22Rv1 (cell line): ENCODE data around the gene NOS1AP.
"Not testable (repeated sequence)": the region's sequence is repeated elsewhere in the genome, so short reads cannot be mapped to it uniquely, and the experiment has no call there.

Experiments used
- H3K27ac ChIP-seq: fragments of 450-650 bp; 2 replicates; pipeline ENCODE4 v1.5.1; 2017
- ZFX ChIP-seq: fragments of 450-650 bp; IDR thresholded peaks from 2 replicates; pipeline ENCODE4 v1.6.1; 2017; ENCODE audit warnings: antibody characterized with exemption, borderline replicate concordance
- TF ChIP-seq, protein P1 (sequence below): fragments of 450-650 bp; IDR thresholded peaks from 2 replicates; pipeline ENCODE4 v1.5.1; 2017; ENCODE audit warnings: mild to moderate bottlenecking

Gene NOS1AP

DNA sequence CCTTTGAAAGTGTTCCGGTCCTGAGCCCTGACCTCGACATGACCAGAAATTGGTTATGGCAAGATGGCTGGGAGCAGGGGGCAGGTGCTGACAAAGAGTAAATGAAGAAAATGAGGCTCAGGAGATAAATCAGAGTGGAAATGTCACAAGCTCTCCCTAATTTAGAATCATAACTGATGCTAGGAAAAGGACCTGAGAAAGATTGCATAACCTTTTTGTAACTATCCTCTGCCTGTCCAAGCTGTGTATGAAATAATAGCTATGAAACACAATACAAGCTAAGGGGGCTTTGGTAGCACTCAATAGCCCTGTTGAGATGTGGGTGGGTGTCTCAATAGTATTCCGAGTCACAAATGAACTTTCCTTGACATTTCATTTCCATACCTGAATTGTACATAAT is 12.9 kb upstream of the NOS1AP start:
- H3K27ac ChIP-seq = no peak overlapping the region
- TF ChIP-seq, protein P1, sequence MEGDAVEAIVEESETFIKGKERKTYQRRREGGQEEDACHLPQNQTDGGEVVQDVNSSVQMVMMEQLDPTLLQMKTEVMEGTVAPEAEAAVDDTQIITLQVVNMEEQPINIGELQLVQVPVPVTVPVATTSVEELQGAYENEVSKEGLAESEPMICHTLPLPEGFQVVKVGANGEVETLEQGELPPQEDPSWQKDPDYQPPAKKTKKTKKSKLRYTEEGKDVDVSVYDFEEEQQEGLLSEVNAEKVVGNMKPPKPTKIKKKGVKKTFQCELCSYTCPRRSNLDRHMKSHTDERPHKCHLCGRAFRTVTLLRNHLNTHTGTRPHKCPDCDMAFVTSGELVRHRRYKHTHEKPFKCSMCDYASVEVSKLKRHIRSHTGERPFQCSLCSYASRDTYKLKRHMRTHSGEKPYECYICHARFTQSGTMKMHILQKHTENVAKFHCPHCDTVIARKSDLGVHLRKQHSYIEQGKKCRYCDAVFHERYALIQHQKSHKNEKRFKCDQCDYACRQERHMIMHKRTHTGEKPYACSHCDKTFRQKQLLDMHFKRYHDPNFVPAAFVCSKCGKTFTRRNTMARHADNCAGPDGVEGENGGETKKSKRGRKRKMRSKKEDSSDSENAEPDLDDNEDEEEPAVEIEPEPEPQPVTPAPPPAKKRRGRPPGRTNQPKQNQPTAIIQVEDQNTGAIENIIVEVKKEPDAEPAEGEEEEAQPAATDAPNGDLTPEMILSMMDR = no peak
- TF ChIP-seq ZFX = no peak

DNA sequence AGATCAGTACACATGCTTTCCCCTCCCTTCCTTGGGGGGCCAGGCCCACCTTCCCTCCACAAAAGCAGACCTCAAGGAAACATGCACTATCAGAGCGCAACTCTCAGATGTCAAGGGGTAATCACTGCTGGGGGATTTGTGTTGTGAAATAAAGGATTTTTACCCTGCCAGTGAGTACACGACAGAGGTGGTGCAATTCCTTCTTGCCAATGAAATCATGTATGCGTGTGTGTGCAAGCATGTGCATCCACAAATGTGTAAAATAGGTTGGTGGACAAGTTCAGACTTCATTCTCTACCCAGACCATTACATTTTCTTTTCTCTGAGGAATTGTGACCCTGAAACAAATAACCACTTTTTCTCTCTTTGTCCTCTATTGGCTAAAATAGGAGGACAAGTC is 9.8 kb upstream of the NOS1AP start:
- no peak overlapping the region for H3K27ac ChIP-seq

DNA sequence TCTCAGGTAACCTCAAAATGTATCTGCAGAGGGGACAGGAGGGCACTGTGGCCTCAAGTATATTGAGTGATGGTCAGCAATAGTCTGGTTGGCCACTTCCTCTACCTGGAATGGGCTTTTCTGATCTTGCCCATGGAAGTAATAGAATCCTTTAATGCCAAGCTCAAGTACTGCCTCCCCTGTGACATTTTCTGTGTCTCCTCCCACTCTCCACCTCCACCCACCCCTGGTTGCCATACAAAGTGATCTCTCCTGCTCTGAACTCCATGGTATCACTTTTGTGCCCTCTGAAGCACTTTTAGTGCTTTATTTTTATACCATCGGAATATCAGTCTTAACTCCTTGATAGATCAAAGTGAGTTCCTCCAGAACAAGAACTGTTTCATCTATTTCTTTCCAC is 9.2 kb upstream of the NOS1AP start:
- no peak overlapping the region for H3K27ac ChIP-seq
- no peak for TF ChIP-seq ZFX
- TF ChIP-seq, protein P1 = no peak

More for the DNA sequence above, 9.8 kb upstream of the NOS1AP start:
- no peak for TF ChIP-seq ZFX
- TF ChIP-seq, protein P1 = no peak

DNA sequence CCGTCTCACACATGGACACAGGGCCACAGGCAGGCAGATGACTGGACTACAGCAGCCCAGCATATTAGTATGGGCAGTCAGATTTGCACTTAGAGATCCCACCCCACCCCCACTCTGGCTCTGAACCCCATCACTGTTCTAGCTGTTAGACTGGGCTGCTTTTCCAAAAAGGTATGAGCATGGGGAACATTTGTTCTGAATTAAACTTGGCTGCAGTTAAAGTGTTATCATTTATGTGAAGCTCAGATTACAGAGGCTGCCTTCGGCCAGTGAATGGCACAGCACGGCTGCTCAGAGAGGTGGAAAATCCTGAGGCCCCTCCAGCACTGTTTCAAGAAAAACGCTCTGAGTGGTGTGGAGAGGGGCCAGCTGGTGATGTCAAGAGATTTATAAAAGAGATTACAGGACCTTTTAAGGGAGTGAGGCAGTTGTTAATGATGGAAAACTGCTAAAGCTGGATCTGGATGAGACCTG is 6.9 kb upstream of the NOS1AP start:
- TF ChIP-seq, protein P1 = no peak
- TF ChIP-seq ZFX = no peak
- no peak overlapping the region for H3K27ac ChIP-seq

DNA sequence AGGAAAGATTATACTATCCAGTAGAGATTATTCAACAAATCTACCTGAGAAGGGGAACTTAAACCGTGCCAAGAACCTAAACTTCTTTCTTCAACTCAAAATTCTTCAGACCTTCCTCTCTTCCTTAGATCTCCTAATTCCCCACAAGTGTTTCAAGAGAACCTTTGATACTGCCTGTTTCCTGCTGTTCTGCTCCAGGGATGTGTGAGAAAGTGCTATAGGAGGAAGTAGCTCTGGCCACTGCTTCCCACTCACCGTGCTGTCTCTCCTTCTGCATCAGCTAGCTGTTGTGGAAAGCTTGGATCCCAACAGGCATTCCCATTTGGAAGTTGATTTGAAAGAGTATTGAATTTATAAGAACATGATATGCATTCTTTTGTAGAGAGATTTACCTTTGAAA is 4.5 kb upstream of the NOS1AP start:
- TF ChIP-seq, protein P1 = no peak
- TF ChIP-seq ZFX = no peak

DNA sequence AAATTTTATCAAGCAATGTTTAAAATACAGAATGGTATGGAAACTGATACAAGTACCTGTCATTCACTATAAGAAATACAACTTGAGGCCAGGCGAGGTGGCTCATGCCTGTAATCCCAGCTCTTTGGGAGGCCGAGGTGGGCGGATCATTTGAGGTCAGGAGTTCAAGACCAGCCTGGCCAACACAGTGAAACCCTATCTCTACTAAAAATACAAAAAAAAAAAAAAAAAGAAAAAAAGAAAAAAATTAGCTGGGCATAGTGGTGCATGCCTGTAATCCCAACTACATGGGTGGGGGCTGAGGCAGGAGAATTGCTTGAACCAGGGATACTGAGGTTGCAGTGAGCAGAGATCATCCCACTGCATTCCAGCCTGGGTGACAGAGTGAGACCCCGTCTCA is 2.7 kb upstream of the NOS1AP start:
- H3K27ac ChIP-seq = not testable (repeated sequence)

More for the DNA sequence above, 4.5 kb upstream of the NOS1AP start:
- no peak overlapping the region for H3K27ac ChIP-seq

DNA sequence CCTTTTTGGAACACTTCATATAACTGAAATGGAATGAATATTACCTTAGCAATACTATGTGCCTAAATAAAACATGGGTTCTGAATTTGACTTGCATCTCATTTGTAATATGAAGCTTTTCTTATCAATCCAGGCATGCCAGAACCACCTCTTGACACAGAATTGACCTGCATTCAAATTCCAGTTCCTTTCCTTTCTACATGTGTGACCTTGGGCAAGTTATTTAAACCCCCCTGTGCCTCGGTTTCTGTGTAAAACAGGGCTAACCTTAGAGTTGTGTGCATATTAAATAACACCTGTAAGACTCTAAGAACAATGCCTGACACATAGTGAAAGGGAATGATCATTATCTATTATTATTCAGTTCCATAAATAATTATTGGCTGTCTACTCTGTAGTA is 2.0 kb upstream of the NOS1AP start:
- TF ChIP-seq, protein P1 = no peak
- TF ChIP-seq ZFX = no peak
- H3K27ac ChIP-seq = no peak overlapping the region

DNA sequence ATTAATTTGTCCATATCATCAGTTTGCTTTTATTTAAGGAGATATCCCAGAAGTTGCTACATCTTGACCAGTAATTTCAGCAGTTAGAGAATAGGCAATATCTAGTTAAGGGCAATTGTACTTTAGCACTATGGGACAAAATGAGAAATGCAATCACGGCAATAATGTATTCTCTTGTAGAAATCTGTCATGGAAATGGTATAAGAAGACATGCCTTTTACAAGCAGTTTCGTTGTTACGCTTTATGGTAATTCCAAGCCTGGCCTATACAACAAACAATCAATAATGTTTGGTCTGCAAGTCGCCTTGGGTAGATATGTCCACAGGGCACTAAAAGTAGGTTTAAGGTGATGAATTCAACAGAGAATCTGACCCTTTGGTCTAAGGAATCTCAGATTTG is 1.2 kb upstream of the NOS1AP start:
- no peak overlapping the region for H3K27ac ChIP-seq
- TF ChIP-seq ZFX = no peak
- TF ChIP-seq, protein P1 = no peak
